NCI-H446 (cell line): Measurements from ENCODE around the gene HOXB13.
A peak's percentile ranks its signal among the peaks of the same experiment; 100 is the strongest.

Source experiments
- DNase-seq, 2 experiments: peaks; one replicate each; lab custom pipeline; 2025; lab: John Stamatoyannopoulos, UW

HOXB13 gene

DNA sequence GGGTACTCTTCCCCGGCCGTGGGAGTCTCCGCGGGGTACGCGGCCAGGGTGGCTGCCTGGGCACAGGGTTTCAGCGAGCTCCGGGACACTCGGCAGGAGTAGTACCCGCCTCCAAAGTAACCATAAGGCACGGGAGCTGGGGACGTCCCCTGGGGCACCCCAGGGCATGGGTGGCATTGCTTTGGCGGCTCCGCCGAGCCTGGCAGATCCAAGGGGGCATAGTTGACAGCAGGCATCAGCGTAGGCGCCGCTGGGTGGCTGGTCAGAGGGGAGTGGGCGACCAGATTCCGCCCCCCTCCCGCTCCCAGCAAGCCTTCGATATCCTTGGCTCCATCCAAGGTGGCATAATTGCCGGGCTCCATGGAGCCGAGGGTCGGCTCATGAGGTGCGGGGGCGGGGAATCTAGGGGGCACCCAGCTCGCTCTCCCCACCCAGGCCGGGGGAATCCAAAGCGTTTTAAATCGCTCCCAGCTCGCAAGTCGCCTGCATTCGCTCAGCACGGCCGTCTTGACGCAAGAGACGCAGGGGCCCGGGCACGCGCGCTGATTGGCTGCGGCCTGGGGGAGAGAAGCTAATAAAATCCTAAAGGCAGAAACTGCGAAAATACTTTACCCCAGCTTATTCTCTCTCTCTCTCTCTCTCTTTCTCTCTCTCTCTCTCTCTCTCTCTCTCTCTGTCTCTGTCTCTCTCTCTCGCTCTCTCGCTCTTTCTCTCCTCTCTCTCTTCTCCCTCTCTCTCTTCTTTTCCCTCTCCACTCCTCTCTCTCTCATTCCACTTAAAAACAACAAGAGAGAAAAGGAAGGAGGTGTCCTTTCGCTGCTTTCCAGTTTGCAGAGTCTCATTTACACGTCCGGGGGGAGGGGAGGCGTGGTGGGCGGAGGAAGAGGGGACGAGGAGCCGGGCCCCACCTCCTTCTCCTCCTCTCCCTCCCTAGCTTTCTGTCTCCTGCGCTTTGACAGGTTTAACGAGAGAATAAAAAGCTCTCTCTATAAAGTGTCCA lies at the start of gene HOXB13:
Gene HOXB13 (minus strand): TSS at position 519 of the 1,000 bp plus-strand sequence. CDS start 157 bp downstream, at position 362.
- DNase-seq = no peak

GRCh38 chr17:48776602-48777001 lies 48.1 kb upstream of the HOXB13 start:
- no peak for DNase-seq

DNA sequence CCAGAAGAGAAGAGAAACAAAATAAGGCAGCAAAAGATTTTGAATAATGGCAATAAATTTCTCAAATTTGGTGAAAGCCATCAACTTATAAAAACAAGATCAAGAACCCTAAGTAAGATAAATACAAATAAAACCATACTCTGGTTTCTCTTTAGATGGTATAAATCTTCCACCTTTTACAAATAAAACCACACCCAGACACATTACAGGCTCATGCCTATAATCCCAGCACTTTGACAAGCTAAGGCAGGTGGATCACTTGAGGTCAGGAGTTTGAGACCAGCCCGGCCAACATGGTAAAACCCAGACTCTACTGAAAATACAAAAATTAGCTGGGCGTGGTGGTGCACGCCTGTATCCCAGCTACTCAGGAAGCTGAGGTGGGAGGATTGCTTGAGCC lies 44.7 kb upstream of the HOXB13 start:
- DNase-seq = no peak

DNA sequence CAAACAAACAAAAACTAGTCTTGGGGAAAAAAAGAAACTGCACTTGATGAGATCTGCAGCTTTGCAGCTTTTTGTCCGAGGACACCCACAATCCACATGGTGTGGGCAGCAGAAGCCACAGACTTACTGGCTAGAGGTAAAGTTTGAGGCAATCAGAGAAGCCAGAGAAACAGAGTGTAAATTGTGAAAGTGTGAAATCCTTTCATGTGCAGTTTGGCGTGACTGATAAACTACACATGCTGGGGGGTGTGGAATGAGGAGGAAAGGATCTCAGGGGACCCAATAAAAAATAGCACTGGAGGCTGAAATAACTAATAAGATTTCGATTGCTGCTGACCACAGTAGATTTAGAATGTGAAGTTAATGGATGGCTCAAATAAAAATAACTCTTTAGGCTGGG lies 42.4 kb upstream of the HOXB13 start:
- no peak for DNase-seq

DNA sequence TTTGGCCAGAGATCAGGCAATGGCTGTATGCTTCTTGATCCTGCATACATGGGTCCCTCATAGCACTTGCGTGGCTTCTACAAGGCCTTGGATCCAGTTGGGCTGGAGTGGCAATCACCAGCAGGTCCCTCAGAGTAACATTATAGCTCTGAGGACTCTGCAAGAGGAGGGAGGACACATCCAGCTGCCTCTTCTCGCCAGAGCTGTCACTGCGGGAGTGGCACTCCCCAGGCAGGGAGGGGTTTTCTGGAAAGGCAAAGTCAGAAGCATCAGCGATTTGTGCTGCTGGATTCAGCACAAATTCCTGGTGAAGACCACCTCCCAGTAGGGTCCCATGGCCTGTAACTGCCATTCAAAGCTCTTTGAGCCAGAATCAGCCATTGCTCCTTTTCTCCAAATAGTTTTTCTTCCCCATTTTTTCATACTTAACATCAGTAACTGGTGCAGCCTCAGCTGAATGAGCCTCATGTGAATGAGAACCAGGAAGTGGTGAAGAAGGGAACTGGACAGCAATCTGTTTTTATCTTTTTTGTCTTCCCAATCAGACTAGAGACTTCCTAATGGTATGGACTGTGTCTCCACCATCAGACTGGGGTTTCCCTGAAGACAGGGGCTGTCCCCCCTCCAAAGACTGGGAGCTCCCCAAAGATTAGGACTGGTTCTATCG lies 40.6 kb upstream of the HOXB13 start:
- no peak for DNase-seq

DNA sequence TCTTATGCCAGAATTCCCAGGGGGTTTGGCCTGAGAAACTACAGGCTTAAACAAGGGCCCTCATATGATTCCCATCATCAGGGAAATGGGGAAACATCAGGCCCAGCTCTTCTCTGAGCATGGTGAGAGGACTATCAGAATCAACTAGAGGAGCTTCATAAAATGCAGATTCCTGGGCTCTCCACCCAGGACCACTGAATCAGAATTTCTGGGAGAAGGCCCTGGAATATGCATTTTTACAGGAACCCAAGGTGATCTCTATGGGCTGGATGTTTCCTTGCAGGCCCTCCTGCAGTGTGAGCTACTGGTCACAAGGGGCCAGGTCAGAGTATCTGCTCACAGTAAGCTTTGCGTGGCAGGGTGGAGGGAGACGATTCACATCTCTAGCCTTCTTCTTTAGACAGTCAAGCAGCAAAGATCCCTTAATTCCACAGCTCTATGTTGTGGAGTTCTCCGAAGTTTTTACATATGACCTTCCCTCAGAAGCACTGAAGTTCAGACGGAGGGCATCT lies 38.8 kb upstream of the HOXB13 start:
- no peak for DNase-seq

- DNase-seq = no peak
These were observed 32.6 kb upstream of the HOXB13 start for GRCh38 chr17:48761114-48761513.

DNA sequence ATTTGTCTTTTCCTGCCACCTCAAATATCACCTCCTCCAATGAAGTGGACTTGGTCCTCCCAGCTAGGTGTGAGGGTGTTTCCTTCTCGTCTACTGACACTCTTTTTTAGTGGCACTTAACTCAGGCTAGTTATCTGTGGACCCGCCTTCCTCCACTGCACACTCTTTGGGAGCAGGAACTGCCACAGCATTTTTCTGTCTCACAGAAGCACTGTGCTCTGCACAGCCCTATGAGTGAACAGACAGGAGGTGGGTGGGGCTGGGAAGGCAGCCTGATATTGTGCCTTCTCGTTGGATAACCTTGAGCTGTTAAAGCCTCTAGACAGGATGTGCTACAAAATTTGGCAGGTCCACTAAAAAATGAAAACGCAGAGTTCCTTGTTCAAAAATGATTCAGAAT lies 31.9 kb upstream of the HOXB13 start:
- no peak for DNase-seq

DNA sequence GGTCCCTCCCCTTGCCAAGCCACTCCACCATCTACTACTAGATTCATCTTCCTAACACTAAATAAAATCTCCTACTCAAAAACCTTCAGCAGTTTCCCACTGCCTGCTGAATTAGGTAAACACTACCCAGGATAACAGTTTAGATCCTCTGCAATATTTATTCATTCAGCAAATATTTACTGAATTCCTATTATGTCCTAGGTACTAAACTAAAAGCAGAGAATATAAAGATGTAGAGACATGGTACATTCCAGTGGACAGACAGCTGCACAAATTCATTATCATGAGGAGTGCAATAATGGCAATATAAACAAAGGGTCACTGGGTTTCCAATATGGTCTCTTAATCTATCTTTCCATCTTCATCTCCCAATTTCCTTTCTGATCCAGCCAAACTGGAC lies 30.7 kb upstream of the HOXB13 start:
- DNase-seq = no peak

GRCh38 chr17:48757524-48757961 lies 29.0 kb upstream of the HOXB13 start:
- DNase-seq = no peak

- DNase-seq = peak; percentile 4 to 9
These were observed 28.3 kb upstream of the HOXB13 start for GRCh38 chr17:48756830-48757251.

GRCh38 chr17:48755356-48755755 lies 26.8 kb upstream of the HOXB13 start:
- no peak for DNase-seq

GRCh38 chr17:48754500-48755261 lies 26.1 kb upstream of the HOXB13 start:
- DNase-seq = no peak

DNA sequence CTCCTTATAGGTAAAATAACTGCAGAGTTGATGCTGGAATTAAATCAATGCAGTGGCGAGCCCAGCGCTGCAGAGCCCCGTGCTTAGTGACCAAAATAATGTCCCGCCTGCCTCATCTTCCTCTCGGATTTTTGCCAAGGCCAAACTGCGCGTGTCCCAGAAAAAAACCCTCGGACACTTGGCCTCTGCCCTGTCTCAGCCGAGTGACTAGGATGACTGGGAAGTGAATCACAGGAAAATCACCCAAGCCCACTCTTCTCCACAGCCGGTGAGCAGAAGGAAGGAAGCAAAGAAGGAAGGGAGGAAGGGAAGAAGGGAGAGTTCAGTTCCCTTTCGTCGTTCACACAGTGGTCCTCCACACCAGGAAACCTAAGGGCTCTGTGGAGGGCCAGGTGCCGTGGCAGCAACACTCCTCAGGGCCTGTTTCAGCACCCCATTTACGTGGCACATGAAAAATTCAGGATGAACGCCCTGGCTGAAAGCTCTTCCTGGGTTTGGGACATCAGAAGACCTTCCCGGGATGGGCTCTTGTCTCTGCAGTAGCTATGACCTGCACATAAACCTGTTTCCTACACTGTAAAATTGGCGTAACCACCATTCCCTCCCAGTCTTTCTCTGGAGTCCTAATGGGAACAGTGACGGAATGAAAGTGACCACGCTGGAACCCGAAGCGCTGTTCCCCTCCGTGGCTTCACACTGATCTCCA lies 25.4 kb upstream of the HOXB13 start:
- DNase-seq = no peak

- no peak for DNase-seq
These were observed 24.1 kb upstream of the HOXB13 start for GRCh38 chr17:48752399-48753288.

DNA sequence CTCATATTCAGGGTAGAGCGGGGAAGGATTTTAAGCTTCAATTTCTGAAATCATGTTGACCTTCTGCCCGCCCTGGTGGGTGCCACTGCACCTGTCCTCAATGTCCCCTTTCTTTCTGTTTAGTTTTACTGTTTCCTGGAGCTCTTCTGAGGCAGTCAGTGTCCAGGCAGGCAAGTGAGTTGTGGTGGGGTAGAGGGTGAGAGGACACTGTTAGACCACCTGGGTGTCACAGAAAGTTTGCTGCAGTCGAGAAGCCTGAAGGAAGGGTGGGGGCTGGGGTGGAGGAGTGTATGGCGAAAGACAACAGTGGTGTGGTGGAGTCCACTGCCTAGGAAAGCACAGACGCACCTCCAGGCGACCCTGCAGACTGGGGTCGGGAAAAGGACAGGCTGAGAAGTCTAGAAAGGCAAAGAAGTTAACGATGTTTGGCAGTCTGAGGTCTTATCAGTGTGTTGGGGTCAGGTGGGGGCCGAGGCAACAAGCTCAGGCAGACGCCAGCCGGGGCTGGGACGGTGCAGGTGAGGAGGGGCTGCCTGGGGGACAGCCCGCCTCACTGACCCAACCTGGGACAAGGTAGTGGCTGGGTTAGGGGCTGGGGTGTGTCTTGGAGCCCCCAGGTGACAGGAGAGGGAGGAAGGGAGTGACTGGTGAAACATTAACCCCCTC lies 23.3 kb upstream of the HOXB13 start:
- no peak for DNase-seq

DNA sequence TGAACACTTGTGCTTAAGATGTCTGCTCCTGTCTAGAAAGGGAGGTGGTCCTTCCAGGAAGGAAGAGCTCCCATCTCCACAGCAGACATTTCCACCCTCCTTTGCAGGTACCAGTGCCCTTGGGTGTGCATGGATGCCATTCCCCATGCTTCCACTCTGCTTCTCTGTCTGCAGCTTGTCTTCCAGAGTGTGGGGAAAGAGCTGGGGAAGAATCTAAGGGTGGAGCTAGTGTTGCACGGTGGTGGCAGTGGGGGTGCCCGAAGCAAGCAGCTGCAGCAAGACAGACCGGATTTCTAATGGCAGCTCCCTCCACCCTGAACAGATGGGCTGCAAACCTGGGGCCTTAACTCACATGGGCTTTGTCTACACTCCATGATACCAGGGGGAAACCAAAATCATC lies 22.6 kb upstream of the HOXB13 start:
- no peak for DNase-seq

GRCh38 chr17:48749621-48750553 lies 21.3 kb upstream of the HOXB13 start:
- DNase-seq = no peak
